SK-N-SH (cell line): ENCODE results near the gene C16orf54. TPM values are rescaled to one million over a fixed set of nuclear protein-coding genes. Genes with fewer than 3 reads are reported as not detected.

Source experiments
- polyA plus RNA-seq, 3 experiments: library from polyadenylated mRNA; depleted of rRNA; stranded (reverse); fragments of >200 nt; gene quantifications; 2 replicates each; pipeline ENCODE4 v1.2.3, GENCODE V29; 2012

C16orf54 gene
- polyA plus RNA-seq, 1 of the 3 experiments (the other 2 are of a cell fraction) = not detected

Other genes starting within 250 kb of the C16orf54 start
- 12.7 and 22.5 TPM in 2 replicates for gene NPIPB12, start 239.6 kb downstream of the C16orf54 start, polyA plus RNA-seq (2012; rRNA removed)
- 0.10 and 0.13 TPM in 2 replicates for gene SPN, start 82.7 kb downstream of the C16orf54 start, polyA plus RNA-seq (2012; rRNA removed)
- 12.5 and 12.6 TPM in 2 replicates for gene QPRT, start 66.8 kb downstream of the C16orf54 start, polyA plus RNA-seq (2012; rRNA removed)
- not detected in 2 replicates for gene ZG16, start 32.3 kb upstream of the C16orf54 start, polyA plus RNA-seq (2012; rRNA removed)
- gene KIF22, start 44.8 kb upstream of the C16orf54 start, polyA plus RNA-seq (2012; rRNA removed) = 63.8 and 64.1 TPM in 2 replicates
- gene MAZ, start 60.5 kb upstream of the C16orf54 start, polyA plus RNA-seq (2012; rRNA removed) = 117 and 163 TPM in 2 replicates
- 28.1 and 29.3 TPM in 2 replicates for gene PRRT2, start 66.2 kb upstream of the C16orf54 start, polyA plus RNA-seq (2012; rRNA removed)
- 48.5 and 57.7 TPM in 2 replicates for gene PAGR1, start 70.2 kb upstream of the C16orf54 start, polyA plus RNA-seq (2012; rRNA removed)
- gene MVP, start 74.5 kb upstream of the C16orf54 start, polyA plus RNA-seq (2012; rRNA removed) = 198 and 222 TPM in 2 replicates
- 90.7 and 94.8 TPM in 2 replicates for gene CDIPT, start 117.2 kb upstream of the C16orf54 start, polyA plus RNA-seq (2012; rRNA removed)
- gene SEZ6L2, start 153.6 kb upstream of the C16orf54 start, polyA plus RNA-seq (2012; rRNA removed) = 26.6 and 59.8 TPM in 2 replicates
- 29.0 and 35.1 TPM in 2 replicates for gene ASPHD1, start 154.5 kb upstream of the C16orf54 start, polyA plus RNA-seq (2012; rRNA removed)
- gene KCTD13, start 180.2 kb upstream of the C16orf54 start, polyA plus RNA-seq (2012; rRNA removed) = 28.5 and 31.0 TPM in 2 replicates
- 95.0 and 101 TPM in 2 replicates for gene TMEM219, start 216.1 kb upstream of the C16orf54 start, polyA plus RNA-seq (2012; rRNA removed)
- gene TAOK2, start 227.9 kb upstream of the C16orf54 start, polyA plus RNA-seq (2012; rRNA removed) = 21.9 and 23.1 TPM in 2 replicates
- 15.4 and 18.9 TPM in 2 replicates for gene HIRIP3, start 249.6 kb upstream of the C16orf54 start, polyA plus RNA-seq (2012; rRNA removed)